HepG2 (cell line): Measurements from ENCODE around the gene FAIM2. TPM values are rescaled to one million over a fixed set of nuclear protein-coding genes. Genes with fewer than 3 reads are reported as not detected.

Experiments used
- ATAC-seq: fragments of 200-7000 bp; cut with Tn5 transposase; 3 replicates; pipeline ENCODE4 v1.9.1; 2020; ENCODE audit warnings: mild to moderate bottlenecking, moderate library complexity
- BruUV-seq: library from RNA; stranded (reverse); fragments of 400-500 nt; replicated peaks from 2 replicates; lab custom pipeline; 2021; lab: Mats Ljungman, UMichigan
- CTCF ChIA-PET: fragments of 300-600 bp; formaldehyde crosslinking; extraction: SDS; loops from one replicate; lab custom pipeline; 2021; ENCODE audit warnings: low total read pairs, inconsistent platforms, low intra/inter-chr PET ratio; lab: Yijun Ruan, JAX
- POLR2A ChIA-PET: fragments of 350-600 bp; sonication (Branson Sonifier 250); formaldehyde crosslinking; loops from one replicate; lab custom pipeline; 2020; ENCODE audit warnings: antibody characterized with exemption, inconsistent platforms; lab: Yijun Ruan, JAX
- DNase-seq: peaks from one replicate; pipeline ENCODE4 v3.0.0-alpha.2; 2015; ENCODE audit warnings: low spot score
- FAIRE-seq: peaks from 3 replicates; lab custom pipeline; 2011; peaks lifted over from hg19 to GRCh38; lab: Jason Lieb, UNC
- H2AFZ ChIP-seq: one replicate; pipeline ENCODE4 v1.6.1; 2011; ENCODE audit warnings: low read length, inconsistent platforms
- H3K27ac ChIP-seq: fragments of 300-600 bp; 3 replicates; pipeline ENCODE4 v1.8.0; 2011; ENCODE audit warnings: mixed run types, mild to moderate bottlenecking, mixed read lengths, low read length, inconsistent platforms; ENCODE audit not compliant: insufficient read depth; ENCODE audit errors: extremely low read length
- H3K27me3 ChIP-seq, 2 experiments: fragments of 200-600 bp in 1 of 2; 2 replicates in 1 of 2; 3 replicates in 1 of 2; pipeline versions ENCODE4 v1.6.0 to v1.8.0; 2011; ENCODE audit warnings: low read length in 2 of 2, mild to moderate bottlenecking in 2 of 2, moderate library complexity in 2 of 2, inconsistent platforms in 1 of 2; ENCODE audit not compliant: insufficient read depth in 2 of 2, control insufficient read depth in 1 of 2
- H3K36me3 ChIP-seq, 2 experiments: fragments of 200-600 bp in 1 of 2; replicated peaks in 1 of 2; 2 replicates in 1 of 2; 3 replicates in 1 of 2; pipeline versions ENCODE4 v1.5.1 to v1.8.0; 2011; ENCODE audit warnings: low read length in 2 of 2, inconsistent platforms in 1 of 2; ENCODE audit not compliant: insufficient read depth in 2 of 2, control insufficient read depth in 1 of 2
- H3K4me1 ChIP-seq: 2 replicates; pipeline ENCODE4 v1.5.1; 2012; ENCODE audit warnings: low read length, inconsistent platforms; ENCODE audit not compliant: insufficient read depth
- H3K4me2 ChIP-seq: 2 replicates; pipeline ENCODE4 v1.6.0; 2011; ENCODE audit warnings: low read depth, low read length, inconsistent platforms
- H3K4me3 ChIP-seq, 3 experiments: fragments of 200-600 bp in 1 of 3; sonication (generic), shearing (Covaris generic) in 1 of 3; replicated peaks in 1 of 3; 2 replicates each; pipeline ENCODE4 v1.5.1; 2011 to 2016; ENCODE audit warnings: low read length in 3 of 3, inconsistent platforms in 2 of 3, low read depth in 2 of 3, mild to moderate bottlenecking in 2 of 3, control low read depth in 1 of 3, mixed read lengths in 1 of 3; ENCODE audit not compliant: insufficient read depth in 1 of 3
- H3K79me2 ChIP-seq: one replicate; pipeline ENCODE4 v1.6.1; 2011; ENCODE audit warnings: low read length, inconsistent platforms; ENCODE audit not compliant: insufficient read depth
- H3K9ac ChIP-seq: 2 replicates; pipeline ENCODE4 v1.6.0; 2011; ENCODE audit warnings: mild to moderate bottlenecking, low read depth, low read length, inconsistent platforms; ENCODE audit not compliant: insufficient read depth
- H3K9me3 ChIP-seq: 2 replicates; pipeline ENCODE4 v1.5.1; 2012; ENCODE audit warnings: mild to moderate bottlenecking, low read length
- H4K20me1 ChIP-seq: 2 replicates; pipeline ENCODE4 v1.6.0; 2011; ENCODE audit warnings: inconsistent platforms, mild to moderate bottlenecking, low read length, moderate library complexity; ENCODE audit not compliant: insufficient read depth
- ARID2 ChIP-seq: sonication (generic); formaldehyde crosslinking; IDR thresholded peaks from 2 replicates; pipeline ENCODE4 v1.8.1; 2022; ENCODE audit warnings: mild to moderate bottlenecking, missing genetic modification reagents, borderline replicate concordance
- CBX2 ChIP-seq, 2 experiments: fragments of 200-600 bp in 1 of 2; sonication (generic); formaldehyde crosslinking in 1 of 2; IDR thresholded peaks; 2 replicates each; pipeline versions ENCODE4 v1.7.0 to v1.8.1; 2018 to 2022; ENCODE audit warnings: low read depth in 2 of 2, low read length in 1 of 2, mild to moderate bottlenecking in 1 of 2, missing genetic modification reagents in 1 of 2
- GABPB1 ChIP-seq: IDR thresholded peaks from 2 replicates; pipeline ENCODE4 v1.6.1; 2016; ENCODE audit warnings: mild to moderate bottlenecking, missing genetic modification reagents, moderate library complexity, missing compliant biosample characterization
- MTA3 ChIP-seq: sonication (generic); formaldehyde crosslinking; IDR thresholded peaks from 2 replicates; pipeline ENCODE4 v1.4.0; 2020; ENCODE audit warnings: missing genetic modification reagents
- NFE2L1 ChIP-seq: sonication (generic); formaldehyde crosslinking; IDR thresholded peaks from 2 replicates; pipeline ENCODE4 v1.4.0; 2020; ENCODE audit warnings: missing genetic modification reagents, mild to moderate bottlenecking, borderline replicate concordance
- NFKB2 ChIP-seq: sonication (generic); formaldehyde crosslinking; IDR thresholded peaks from 2 replicates; pipeline ENCODE4 v1.4.0; 2020; ENCODE audit warnings: missing genetic modification reagents, borderline replicate concordance
- PRPF4 ChIP-seq: fragments of 200-400 bp; formaldehyde crosslinking; IDR thresholded peaks from 2 replicates; pipeline ENCODE4 v1.6.1; 2016; ENCODE audit warnings: low read length, low read depth; ENCODE audit not compliant: poor library complexity, severe bottlenecking
- RARA ChIP-seq: IDR thresholded peaks from 2 replicates; pipeline ENCODE4 v1.6.1; 2016; ENCODE audit warnings: missing genetic modification reagents, missing compliant biosample characterization
- RCOR2 ChIP-seq: IDR thresholded peaks from 2 replicates; pipeline ENCODE4 v1.6.1; 2016; ENCODE audit warnings: missing biosample characterization, missing genetic modification reagents
- RELA ChIP-seq: sonication (generic); formaldehyde crosslinking; IDR thresholded peaks from 2 replicates; pipeline ENCODE4 v1.4.0; 2020; ENCODE audit warnings: missing genetic modification reagents
- ZFP36 ChIP-seq: fragments of 150-350 bp; IDR thresholded peaks from 2 replicates; pipeline ENCODE4 v1.6.1; 2018; ENCODE audit warnings: borderline replicate concordance, low read length, low read depth; ENCODE audit not compliant: partially characterized antibody
- ZNF138 ChIP-seq: sonication (generic); formaldehyde crosslinking; IDR thresholded peaks from 2 replicates; pipeline ENCODE4 v1.5.0; 2020; ENCODE audit warnings: mild to moderate bottlenecking, low read depth, missing genetic modification reagents
- ZNF326 ChIP-seq: sonication (generic); formaldehyde crosslinking; IDR thresholded peaks from 2 replicates; pipeline ENCODE4 v1.4.0; 2020; ENCODE audit warnings: missing genetic modification reagents, borderline replicate concordance
- ZNF367 ChIP-seq: sonication (generic); formaldehyde crosslinking; IDR thresholded peaks from 2 replicates; pipeline ENCODE4 v1.4.0; 2020; ENCODE audit warnings: missing genetic modification reagents, borderline replicate concordance
- ZNF484 ChIP-seq: sonication (generic); formaldehyde crosslinking; IDR thresholded peaks from 2 replicates; pipeline ENCODE4 v1.5.1; 2020; ENCODE audit warnings: mild to moderate bottlenecking, low read depth, missing genetic modification reagents, borderline replicate concordance
- ZNF644 ChIP-seq: IDR thresholded peaks from 2 replicates; pipeline ENCODE4 v1.6.1; 2016; ENCODE audit warnings: low read depth
- ZNF7 ChIP-seq: IDR thresholded peaks from 2 replicates; pipeline ENCODE4 v1.6.1; 2016; ENCODE audit warnings: missing biosample characterization, missing genetic modification reagents
- WGBS: methylation state at CpG from one replicate; pipeline ENCODE4 v1.1.6; 2017; ENCODE audit warnings: low lambda C conversion rate; 5-methylcytosine and 5-hydroxymethylcytosine counted together
- in situ Hi-C: cut with HindIII; loops from 2 replicates; pipeline ENCODE4 v1.10.0; 2017; ENCODE audit warnings: low pct_unique_long_range_greater_than_20kb; ENCODE audit not compliant: extremely low pct_ligation_motif_present
- intact Hi-C: fragments of 100-400 bp; cut with micrococcal nuclease; formaldehyde crosslinking; loops from one replicate; pipeline ENCODE4 v1.10.0; 2022; ENCODE audit not compliant: unreplicated experiment
- polyA plus RNA-seq, 8 experiments: library from polyadenylated mRNA; depleted of rRNA in 3 of 8; stranded (reverse) in 7 of 8; unstranded in 1 of 8; fragments of >200 nt; fragmentation: Illumina TruSeq in 4 of 8; extraction: Trizol in 4 of 8; gene quantifications; 2 replicates each; pipeline versions ENCODE4 v1.2.1 to v1.2.3, GENCODE V29; 2011 to 2016; ENCODE audit warnings: low read depth in 4 of 8, missing spikeins in 1 of 8, mixed read lengths in 1 of 8; ENCODE audit not compliant: insufficient read depth in 1 of 8
- total RNA-seq, 5 experiments: library from RNA; depleted of rRNA; stranded (reverse); fragments of >200 nt; fragmentation: Illumina TruSeq; extraction: Trizol; gene quantifications; 2 replicates each; pipeline ENCODE4 v1.2.3, GENCODE V29; 2016; ENCODE audit warnings: low read depth in 1 of 5
- TF ChIP-seq, protein P1 (sequence below): sonication (generic); IDR thresholded peaks from 2 replicates; pipeline ENCODE4 v1.6.1; 2016; ENCODE audit warnings: low read depth, borderline replicate concordance
- TF ChIP-seq, protein P2 (sequence below): sonication (generic); formaldehyde crosslinking; IDR thresholded peaks from 2 replicates; pipeline ENCODE4 v1.4.0; 2020; ENCODE audit warnings: missing genetic modification reagents
- TF ChIP-seq, protein P3 (sequence below): sonication (generic); formaldehyde crosslinking; IDR thresholded peaks from 2 replicates; pipeline ENCODE4 v1.8.1; 2023; ENCODE audit warnings: mild to moderate bottlenecking, inconsistent platforms, moderate library complexity, missing genetic modification reagents, borderline replicate concordance

Gene FAIM2
- total and polyA plus RNA-seq, 2 of the 13 experiments (the other 11 are each of a cell fraction or from before 2014, with no cell fraction given), result not detected

DNA sequence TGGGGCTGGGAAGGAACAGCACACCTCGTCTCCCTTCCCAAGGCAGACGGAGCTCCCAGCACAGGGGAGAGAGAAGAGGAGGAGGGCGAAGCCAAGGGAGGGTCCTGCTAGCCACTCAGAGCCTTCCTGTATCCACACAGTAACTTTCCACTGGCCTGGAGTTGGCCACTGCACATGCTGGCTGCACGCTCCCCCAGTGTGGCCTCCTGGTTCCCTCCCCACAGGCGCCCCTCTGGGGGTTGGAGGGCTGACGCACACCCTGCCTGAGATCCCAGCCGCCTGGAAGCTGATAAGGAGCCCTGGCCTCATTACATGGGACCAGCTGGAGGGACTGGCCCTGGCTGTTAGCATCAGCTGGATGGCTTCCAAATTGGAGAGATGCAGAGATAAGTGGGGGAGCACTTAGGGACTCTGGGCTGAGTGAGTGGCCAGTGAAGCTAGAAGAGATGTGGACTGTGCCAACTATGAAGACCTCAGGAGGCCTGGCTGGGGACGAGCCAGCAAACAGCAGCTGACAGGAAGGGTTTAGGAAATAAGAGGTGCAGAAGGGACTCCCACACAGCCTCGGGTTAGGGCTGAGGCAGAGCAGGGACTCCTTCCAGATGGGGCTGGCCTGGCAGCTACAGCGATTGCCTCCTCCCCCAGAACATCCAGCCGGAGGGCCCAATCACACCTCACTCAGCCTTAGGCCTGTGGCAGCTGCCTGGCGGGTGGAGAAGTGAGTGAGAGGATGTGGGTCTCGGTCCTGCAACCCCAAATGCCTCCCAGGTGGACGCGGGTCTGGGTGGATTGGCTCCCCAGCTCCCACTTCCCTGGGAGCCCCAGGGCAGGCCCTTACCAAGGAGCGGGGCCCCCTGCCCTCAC is 34.5 kb downstream of the FAIM2 start:
- no peaks in the 10 kb centered on the region for H3K9me3 ChIP-seq
- BruUV-seq, result no TSS peak
- ATAC-seq (peak; percentile 53), FAIRE-seq (no peak), DNase-seq (peak; percentile 35)
- H2AFZ ChIP-seq, result no peak overlapping the region
- peaks cover 26% of the 10 kb centered on the region for H3K4me1 ChIP-seq
- no peak overlapping the region for H3K27ac ChIP-seq
- intact Hi-C loops, result loop anchor here (1.0 to 10.0 kb wide), 2 partner anchors 24 to 76 kb away; no protein-coding TSS in a partner anchor
- no peak overlapping the region; the same call in 1 of the 2 replicates for H3K4me2 ChIP-seq
- no peaks in the 10 kb centered on the region for H3K36me3 ChIP-seq
- no peak overlapping the region for H3K9ac ChIP-seq
- no peaks in the 10 kb centered on the region for H4K20me1 ChIP-seq
- H3K27me3 ChIP-seq, result peaks cover 2 to 48% of the 10 kb centered on the region in 2 experiments; a peak in 3 of 5 replicates
- in situ Hi-C loops, result loop anchor here (5.0 to 10.0 kb wide), 2 partner anchors 73 to 186 kb away; partner anchors contain the start of gene ASIC1
- 3% methylated on average over 9 of the region's 16 CpGs for WGBS
- H3K79me2 ChIP-seq, result no peaks in the 10 kb centered on the region
- no peak overlapping the region for H3K4me3 ChIP-seq
- CTCF ChIA-PET, result no interaction called here
- POLR2A ChIA-PET, result no interaction called here
- TF ChIP-seq RARA (CRISPR knock-in tag) (0 out of 2 replicates have a peak, but pooled peaks have one; percentile 10), CBX2 (IDR thresholded peaks at IDR 0.05; ENCODE audit: low read depth, low read length) (no peak), CBX2 (CRISPR knock-in tag; IDR thresholded peaks at IDR 0.05; ENCODE audit: low read depth) (no peak), ZNF367 (CRISPR knock-in tag) (no peak), MTA3 (CRISPR knock-in tag) (no peak), NFKB2 (CRISPR knock-in tag) (no peak), NFE2L1 (no peak), ZFP36 (no peak), ZNF484 (CRISPR knock-in tag) (no peak), RELA (no peak), RCOR2 (CRISPR knock-in tag) (no peak), PRPF4 (no peak), GABPB1 (CRISPR knock-in tag) (peak; percentile 20; the same call in 1 of the 2 replicates), ZNF326 (CRISPR knock-in tag) (no peak), ZNF644 (CRISPR knock-in tag) (no peak), ARID2 (CRISPR knock-in tag) (no peak), ZNF138 (CRISPR knock-in tag) (no peak), ZNF7 (CRISPR knock-in tag) (no peak)
- TF ChIP-seq, protein P1, sequence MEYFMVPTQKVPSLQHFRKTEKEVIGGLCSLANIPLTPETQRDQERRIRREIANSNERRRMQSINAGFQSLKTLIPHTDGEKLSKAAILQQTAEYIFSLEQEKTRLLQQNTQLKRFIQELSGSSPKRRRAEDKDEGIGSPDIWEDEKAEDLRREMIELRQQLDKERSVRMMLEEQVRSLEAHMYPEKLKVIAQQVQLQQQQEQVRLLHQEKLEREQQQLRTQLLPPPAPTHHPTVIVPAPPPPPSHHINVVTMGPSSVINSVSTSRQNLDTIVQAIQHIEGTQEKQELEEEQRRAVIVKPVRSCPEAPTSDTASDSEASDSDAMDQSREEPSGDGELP, result peak; percentile 47; the same call in 1 of the 2 replicates
- TF ChIP-seq, protein P2, sequence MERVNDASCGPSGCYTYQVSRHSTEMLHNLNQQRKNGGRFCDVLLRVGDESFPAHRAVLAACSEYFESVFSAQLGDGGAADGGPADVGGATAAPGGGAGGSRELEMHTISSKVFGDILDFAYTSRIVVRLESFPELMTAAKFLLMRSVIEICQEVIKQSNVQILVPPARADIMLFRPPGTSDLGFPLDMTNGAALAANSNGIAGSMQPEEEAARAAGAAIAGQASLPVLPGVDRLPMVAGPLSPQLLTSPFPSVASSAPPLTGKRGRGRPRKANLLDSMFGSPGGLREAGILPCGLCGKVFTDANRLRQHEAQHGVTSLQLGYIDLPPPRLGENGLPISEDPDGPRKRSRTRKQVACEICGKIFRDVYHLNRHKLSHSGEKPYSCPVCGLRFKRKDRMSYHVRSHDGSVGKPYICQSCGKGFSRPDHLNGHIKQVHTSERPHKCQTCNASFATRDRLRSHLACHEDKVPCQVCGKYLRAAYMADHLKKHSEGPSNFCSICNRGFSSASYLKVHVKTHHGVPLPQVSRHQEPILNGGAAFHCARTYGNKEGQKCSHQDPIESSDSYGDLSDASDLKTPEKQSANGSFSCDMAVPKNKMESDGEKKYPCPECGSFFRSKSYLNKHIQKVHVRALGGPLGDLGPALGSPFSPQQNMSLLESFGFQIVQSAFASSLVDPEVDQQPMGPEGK (CRISPR knock-in tag), result peak; percentile 70
- TF ChIP-seq, protein P3, sequence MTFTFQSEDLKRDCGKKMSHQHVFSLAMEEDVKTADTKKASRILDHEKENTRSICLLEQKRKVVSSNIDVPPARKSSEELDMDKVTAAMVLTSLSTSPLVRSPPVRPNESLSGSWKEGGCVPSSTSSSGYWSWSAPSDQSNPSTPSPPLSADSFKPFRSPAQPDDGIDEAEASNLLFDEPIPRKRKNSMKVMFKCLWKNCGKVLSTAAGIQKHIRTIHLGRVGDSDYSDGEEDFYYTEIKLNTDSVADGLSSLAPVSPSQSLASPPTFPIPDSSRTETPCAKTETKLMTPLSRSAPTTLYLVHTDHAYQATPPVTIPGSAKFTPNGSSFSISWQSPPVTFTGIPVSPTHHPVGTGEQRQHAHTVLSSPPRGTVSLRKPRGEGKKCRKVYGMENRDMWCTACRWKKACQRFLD (CRISPR knock-in tag), result no peak
